GM20431 (cell line): ENCODE measurements around the gene NOS1AP.
"Not testable (repeated sequence)": the region's sequence is repeated elsewhere in the genome, so short reads cannot be mapped to it uniquely, and the experiment has no call there.

Experiments used
- in situ Hi-C: fragments of 300-500 bp; cut with MseI, MboI; formaldehyde crosslinking; loops from one replicate; pipeline ENCODE4 v1.15.0; 2020; ENCODE audit warnings: low sequenced_read_pairs; ENCODE audit not compliant: unreplicated experiment

Gene NOS1AP

DNA sequence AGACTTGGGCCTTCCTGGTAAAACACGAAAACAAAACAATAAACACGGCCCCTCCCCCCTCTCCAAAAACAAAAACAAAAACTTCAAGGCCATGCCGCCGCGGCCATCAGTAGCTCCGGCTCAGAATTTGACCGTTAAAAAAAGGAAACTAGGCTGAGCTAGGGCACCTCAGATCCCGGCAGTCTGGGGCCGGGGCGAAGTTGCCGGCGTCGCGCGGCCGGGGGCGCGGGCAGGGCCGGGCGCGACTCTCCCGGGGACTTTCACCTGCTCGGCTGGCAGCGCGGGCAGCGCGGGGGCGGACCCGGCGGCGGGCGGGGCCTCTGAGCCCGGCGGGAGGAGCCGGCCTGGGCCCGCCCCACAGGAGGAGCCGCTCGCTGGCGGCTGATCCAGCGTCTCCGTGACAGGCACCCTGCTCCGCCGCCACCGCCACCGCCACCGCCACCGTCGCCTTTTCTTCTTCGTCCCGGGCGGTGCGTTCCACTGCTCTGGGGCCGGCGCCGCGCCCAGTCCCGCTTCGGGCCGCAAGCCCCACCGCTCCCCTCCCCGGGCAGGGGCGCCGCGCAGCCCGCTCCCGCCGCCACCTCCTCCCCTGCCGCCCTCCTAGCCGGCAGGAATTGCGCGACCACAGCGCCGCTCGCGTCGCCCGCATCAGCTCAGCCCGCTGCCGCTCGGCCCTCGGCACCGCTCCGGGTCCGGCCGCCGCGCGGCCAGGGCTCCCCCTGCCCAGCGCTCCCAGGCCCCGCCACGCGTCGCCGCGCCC is at the start of gene NOS1AP:
NOS1AP (plus strand) TSS at position 358 of the 760 bp plus-strand sequence. CDS start 487 bp downstream, outside the sequence.
- in situ Hi-C loops, result no loop called here

DNA sequence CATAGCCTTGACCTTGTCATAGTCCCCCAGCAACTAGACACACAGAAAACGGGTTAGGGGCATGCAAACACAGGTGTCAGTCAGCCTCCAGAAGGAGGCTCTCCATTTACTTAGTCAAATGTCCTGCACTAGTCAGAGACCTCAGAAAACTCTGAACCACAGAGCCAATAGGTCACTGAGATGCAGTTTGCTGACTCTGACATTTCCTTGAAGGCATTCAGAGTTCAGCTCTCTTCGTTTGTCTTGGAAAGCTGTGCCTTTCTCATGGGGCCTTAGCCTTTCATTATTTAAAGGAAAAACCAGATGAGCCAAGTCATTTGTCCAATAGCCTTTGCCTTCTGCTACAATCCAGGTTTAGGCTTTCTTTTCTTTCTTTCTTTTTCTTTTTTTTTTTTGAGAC is 49.3 kb upstream of the NOS1AP start:
- in situ Hi-C loops, result no loop called here

GRCh38 chr1:162021124-162021523 is 48.4 kb upstream of the NOS1AP start:
- in situ Hi-C loops, result no loop called here

- in situ Hi-C loops, result no loop called here
These were observed 46.9 kb upstream of the NOS1AP start for GRCh38 chr1:162022626-162023025.

- in situ Hi-C loops, result no loop called here
These were observed 46.3 kb upstream of the NOS1AP start for GRCh38 chr1:162023181-162023546.

GRCh38 chr1:162023547-162024501 is 45.7 kb upstream of the NOS1AP start, which contains the start of gene OLFML2B:
Gene OLFML2B (minus strand): TSS chr1:162023869. CDS start chr1:162023430, 439 bp downstream.
- in situ Hi-C loops, result no loop called here

DNA sequence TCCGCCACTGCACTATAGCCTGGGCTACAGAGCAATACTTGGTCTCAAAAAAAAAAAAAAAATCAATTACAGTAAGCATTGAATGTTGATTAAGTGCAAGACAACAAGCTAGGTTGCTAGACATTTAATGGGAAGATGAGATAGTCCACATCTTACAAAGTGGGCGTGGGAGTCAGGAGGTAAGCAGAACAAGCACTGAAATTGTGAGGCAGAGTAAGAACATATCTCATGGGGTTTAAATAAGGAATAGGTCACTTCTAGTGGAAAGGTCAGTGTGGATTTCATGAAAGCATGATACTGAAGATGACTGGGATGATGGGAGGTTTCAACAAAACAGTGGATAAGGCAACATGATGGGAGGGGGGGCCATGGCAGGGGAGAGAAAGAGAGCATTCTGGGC is 44.0 kb upstream of the NOS1AP start:
- in situ Hi-C loops, result loop anchor here (25.0 kb wide), 1 partner anchor 238 kb away; no protein-coding TSS in a partner anchor

DNA sequence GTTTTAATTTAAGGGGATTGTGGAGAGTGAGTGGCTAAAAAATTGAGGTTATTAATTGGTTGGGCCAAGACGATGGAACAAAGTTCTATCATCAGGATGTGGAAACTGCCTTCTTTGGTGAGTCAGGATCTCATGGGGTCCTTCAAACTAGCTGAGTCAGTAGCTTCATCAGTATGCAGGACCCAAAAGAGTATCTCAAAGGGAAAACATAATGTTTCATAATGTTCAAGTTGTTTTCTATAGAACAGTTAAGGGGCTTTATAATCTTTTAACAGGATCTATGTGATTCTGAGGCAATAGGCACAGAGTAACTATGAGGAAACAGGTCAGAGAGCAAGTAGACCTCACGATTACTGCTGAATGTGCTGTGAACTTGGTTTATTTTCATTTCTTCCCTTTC is 42.6 kb upstream of the NOS1AP start:
- in situ Hi-C loops, result loop anchor here (25.0 kb wide), 1 partner anchor 240 kb away; no protein-coding TSS in a partner anchor

- in situ Hi-C loops, result loop anchor here (25.0 kb wide), 1 partner anchor 241 kb away; no protein-coding TSS in a partner anchor
These were observed 40.8 kb upstream of the NOS1AP start for GRCh38 chr1:162028726-162029125.

GRCh38 chr1:162029157-162029556 is 40.3 kb upstream of the NOS1AP start:
- in situ Hi-C loops, result loop anchor here (25.0 kb wide), 1 partner anchor 242 kb away; no protein-coding TSS in a partner anchor

DNA sequence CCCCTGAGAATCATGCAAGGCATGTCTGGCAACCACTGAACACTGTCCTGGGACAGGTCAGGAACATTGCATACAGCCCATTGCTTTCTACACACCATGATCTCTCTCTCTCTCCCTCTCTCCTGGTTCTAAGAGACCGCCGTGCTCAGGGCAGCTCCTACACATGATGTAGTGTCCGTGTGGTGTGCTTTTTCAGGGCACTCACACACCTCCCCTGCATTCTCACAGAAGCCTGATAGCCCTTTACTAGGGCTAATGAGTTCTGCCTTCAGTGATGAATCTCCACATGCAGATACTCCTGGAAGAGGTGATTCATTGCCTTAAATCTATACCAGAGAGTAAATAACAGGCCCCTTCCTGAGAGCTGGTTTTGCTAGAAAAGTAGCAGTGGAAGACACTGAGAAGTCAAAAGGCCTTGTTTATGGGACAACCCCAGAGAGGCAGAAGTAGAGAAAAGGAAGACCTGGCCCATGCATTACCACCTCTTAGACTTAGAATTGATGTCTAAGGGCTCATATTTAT is 38.7 kb upstream of the NOS1AP start:
- in situ Hi-C loops, result loop anchor here (25.0 kb wide), 1 partner anchor 244 kb away; no protein-coding TSS in a partner anchor

DNA sequence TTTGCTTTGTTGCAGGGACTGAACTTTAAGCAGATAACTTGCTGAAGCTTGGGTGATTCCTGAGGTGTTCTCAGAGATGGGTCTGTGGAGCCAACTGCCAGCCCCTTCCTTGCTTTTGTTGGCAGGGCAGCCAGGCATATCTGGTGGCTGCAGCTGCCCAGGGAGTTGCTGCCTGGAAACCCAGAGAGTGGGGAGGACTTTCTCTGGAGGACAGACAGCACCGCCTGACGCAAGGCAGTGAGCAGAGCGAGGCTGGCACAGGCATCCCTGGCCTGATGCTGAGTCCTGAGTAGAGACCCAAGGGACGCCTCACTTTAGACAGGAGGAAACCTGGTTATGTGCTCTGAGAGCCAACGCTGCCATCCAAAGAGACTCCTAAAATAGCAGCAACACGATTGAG is 36.1 kb upstream of the NOS1AP start:
- in situ Hi-C loops, result loop anchor here (25.0 kb wide), 1 partner anchor 246 kb away; no protein-coding TSS in a partner anchor

DNA sequence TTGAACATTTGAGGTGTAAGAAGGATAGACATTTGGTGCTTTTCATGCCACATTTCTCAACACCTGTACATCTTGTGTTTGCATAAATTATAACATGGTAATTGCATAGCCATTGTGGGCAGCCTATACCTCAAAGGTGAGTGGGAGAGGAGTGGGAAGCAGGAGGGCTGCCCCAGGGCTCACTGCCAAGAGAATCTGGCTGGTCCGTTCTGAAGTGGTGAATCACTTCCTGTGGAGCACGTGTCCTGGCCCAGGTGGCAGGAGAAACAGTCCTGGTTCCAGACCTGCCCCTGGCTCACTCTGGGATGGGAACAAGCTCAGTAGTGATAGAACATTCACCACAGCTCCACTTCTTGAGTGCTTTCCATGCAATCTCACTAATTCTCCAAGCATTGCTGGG is 34.2 kb upstream of the NOS1AP start:
- in situ Hi-C loops, result loop anchor here (25.0 kb wide), 1 partner anchor 248 kb away; no protein-coding TSS in a partner anchor

GRCh38 chr1:162036163-162036562 is 33.3 kb upstream of the NOS1AP start:
- in situ Hi-C loops, result loop anchor here (25.0 kb wide), 1 partner anchor 249 kb away; no protein-coding TSS in a partner anchor

DNA sequence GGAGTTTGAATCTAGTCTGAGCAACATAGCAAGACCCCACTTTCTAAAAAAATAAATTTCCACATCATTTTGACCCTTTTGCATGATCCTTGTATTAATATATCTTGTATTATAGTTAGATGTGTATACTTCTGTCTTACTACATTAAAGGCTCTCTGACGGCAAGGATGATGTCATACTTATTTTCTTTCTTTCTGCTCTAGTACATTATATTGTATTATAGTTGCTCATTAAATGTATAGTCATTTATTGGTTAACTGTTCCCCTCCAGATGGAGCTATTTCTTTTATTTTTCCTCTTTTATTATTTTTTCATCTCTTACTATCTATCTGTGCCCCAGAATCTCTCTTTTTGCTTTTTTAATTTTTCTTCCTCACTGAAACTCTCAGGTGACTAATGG is 30.9 kb upstream of the NOS1AP start:
- in situ Hi-C loops, result loop anchor here (25.0 kb wide), 1 partner anchor 251 kb away; no protein-coding TSS in a partner anchor

GRCh38 chr1:162040001-162040400 is 29.5 kb upstream of the NOS1AP start:
- in situ Hi-C loops, result loop anchor here (25.0 kb wide), 1 partner anchor 253 kb away; no protein-coding TSS in a partner anchor

DNA sequence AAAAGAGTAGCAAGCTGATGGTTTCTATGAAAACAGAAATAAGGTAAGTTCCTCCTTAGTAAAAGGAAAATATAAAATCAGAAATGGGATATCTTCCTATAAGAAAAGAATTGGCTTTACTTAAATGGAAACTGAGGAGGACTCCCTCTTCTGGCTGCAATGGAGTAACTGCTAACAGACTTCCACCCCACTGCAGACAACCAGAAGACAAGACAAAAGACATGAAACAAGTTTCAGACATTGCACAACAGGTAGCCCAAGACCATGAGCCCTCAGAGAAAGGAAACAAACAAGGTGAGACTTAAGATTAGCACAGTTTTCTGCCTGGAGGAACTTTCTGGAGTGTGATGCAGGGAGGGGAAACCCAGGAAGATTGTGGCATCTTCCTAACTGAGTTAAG is 28.8 kb upstream of the NOS1AP start:
- in situ Hi-C loops, result loop anchor here (25.0 kb wide), 1 partner anchor 253 kb away; no protein-coding TSS in a partner anchor

DNA sequence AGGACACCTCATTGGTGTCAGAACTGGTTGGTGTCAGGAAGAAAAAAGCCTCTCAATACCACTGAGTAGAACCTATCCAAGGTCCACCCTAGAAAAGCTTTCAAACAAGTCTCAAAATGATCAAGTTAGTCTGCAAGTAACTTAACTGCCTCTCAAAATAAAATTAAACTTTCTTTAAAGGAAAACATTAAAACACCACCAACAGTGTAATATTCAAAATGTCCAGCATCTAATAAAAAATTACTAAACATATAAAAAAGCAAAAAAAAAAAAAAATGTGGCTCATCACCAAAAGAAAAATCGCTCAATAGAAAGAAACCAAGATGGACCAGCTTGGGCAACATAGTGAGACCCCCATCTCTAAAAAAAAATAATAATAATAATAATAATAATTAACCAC is 27.1 kb upstream of the NOS1AP start:
- in situ Hi-C loops, result loop anchor here (25.0 kb wide), 1 partner anchor 255 kb away; no protein-coding TSS in a partner anchor

- in situ Hi-C loops, result loop anchor here (25.0 kb wide), 1 partner anchor 260 kb away; no protein-coding TSS in a partner anchor
These were observed 22.6 kb upstream of the NOS1AP start for GRCh38 chr1:162046921-162047320.

DNA sequence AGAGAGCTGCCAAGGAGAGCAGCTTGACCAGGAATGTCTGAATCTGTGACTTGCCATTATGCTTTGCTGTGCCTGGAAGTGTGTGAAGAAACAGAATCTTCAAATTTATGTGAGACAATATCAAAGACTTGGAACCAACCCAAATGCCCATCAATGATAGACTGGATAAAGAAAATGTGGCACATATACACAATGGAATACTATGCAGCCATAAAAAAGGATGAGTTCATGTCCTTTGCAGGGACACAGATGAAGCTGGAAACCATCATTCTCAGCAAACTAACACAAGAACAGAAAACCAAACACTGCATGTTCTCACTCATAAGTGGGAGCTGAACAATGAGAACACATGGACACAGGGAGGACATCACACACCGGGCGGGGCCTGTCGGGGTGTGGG is 15.5 kb upstream of the NOS1AP start:
- in situ Hi-C loops, result not testable (repeated sequence)
